HG03558 (cell line): Measurements from ENCODE around the gene KCNQ5.

Source experiments
- ATAC-seq: cut with Tn5 transposase; IDR thresholded peaks from one replicate; pipeline ENCODE4 v1.9.1; 2021; ENCODE audit warnings: moderate number of reproducible peaks; ENCODE audit not compliant: unreplicated experiment; ENCODE audit errors: extremely low read depth

Gene KCNQ5

GRCh38 chr6:72636786-72637185, 14.9 kb downstream of the KCNQ5 start:
- ATAC-seq, result no peak

GRCh38 chr6:72639920-72640614, 18.2 kb downstream of the KCNQ5 start:
- no peak for ATAC-seq

- ATAC-seq, result no peak
Measured at GRCh38 chr6:72640615-72640930, 18.7 kb downstream of the KCNQ5 start.

- no peak for ATAC-seq
Measured at GRCh38 chr6:72642435-72642834, 20.6 kb downstream of the KCNQ5 start.

- no peak for ATAC-seq
Measured at GRCh38 chr6:72643214-72643613, 21.4 kb downstream of the KCNQ5 start.

GRCh38 chr6:72646604-72647485, 25.0 kb downstream of the KCNQ5 start:
- no peak for ATAC-seq

- ATAC-seq, result no peak
Measured at GRCh38 chr6:72647489-72647888, 25.6 kb downstream of the KCNQ5 start.

- ATAC-seq, result peak; percentile 33
Measured at GRCh38 chr6:72649032-72649984, 27.4 kb downstream of the KCNQ5 start.

GRCh38 chr6:72650081-72650745, 28.3 kb downstream of the KCNQ5 start:
- no peak for ATAC-seq

- ATAC-seq, result no peak
Measured at GRCh38 chr6:72651174-72651573, 29.3 kb downstream of the KCNQ5 start.

- no peak for ATAC-seq
Measured at GRCh38 chr6:72651967-72652956, 30.4 kb downstream of the KCNQ5 start.

GRCh38 chr6:72653026-72653425, 31.2 kb downstream of the KCNQ5 start:
- ATAC-seq, result no peak

- peak; percentile 56 for ATAC-seq
Measured at GRCh38 chr6:72654071-72654621, 32.3 kb downstream of the KCNQ5 start.

GRCh38 chr6:72657407-72658197, 35.7 kb downstream of the KCNQ5 start:
- ATAC-seq, result no peak

- no peak for ATAC-seq
Measured at GRCh38 chr6:72659754-72660153, 37.9 kb downstream of the KCNQ5 start.

GRCh38 chr6:72661411-72661810, 39.5 kb downstream of the KCNQ5 start:
- ATAC-seq, result no peak

GRCh38 chr6:72665599-72665998, 43.7 kb downstream of the KCNQ5 start:
- no peak for ATAC-seq

- no peak for ATAC-seq
Measured at GRCh38 chr6:72669324-72669723, 47.5 kb downstream of the KCNQ5 start.
